ENCODE results near the gene PPIP5K1.

Gene PPIP5K1

GRCh38 chr15:43517354-43518196, 72.4 kb downstream of the PPIP5K1 start, which contains the start of gene MAP1A:
TSS of gene MAP1A (plus strand) at chr15:43517608. CDS start at chr15:43521474, 3,866 bp downstream.
- H3K4me3 ChIP-seq (ENCODE audit: low read length): no peak within 1 kb of the TSS
- TF ChIP-seq, protein P1, sequence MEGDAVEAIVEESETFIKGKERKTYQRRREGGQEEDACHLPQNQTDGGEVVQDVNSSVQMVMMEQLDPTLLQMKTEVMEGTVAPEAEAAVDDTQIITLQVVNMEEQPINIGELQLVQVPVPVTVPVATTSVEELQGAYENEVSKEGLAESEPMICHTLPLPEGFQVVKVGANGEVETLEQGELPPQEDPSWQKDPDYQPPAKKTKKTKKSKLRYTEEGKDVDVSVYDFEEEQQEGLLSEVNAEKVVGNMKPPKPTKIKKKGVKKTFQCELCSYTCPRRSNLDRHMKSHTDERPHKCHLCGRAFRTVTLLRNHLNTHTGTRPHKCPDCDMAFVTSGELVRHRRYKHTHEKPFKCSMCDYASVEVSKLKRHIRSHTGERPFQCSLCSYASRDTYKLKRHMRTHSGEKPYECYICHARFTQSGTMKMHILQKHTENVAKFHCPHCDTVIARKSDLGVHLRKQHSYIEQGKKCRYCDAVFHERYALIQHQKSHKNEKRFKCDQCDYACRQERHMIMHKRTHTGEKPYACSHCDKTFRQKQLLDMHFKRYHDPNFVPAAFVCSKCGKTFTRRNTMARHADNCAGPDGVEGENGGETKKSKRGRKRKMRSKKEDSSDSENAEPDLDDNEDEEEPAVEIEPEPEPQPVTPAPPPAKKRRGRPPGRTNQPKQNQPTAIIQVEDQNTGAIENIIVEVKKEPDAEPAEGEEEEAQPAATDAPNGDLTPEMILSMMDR (IDR thresholded peaks at IDR 0.05; ENCODE audit: insufficient read depth, low read depth, low read length, missing control alignments): no peak
- no peak for DNase-seq (ENCODE audit: low read depth)

- TF ChIP-seq, protein P1 (IDR thresholded peaks at IDR 0.05; ENCODE audit: insufficient read depth, low read depth, low read length, missing control alignments): no peak
- H3K4me3 ChIP-seq (ENCODE audit: low read length): no peak overlapping the region
- DNase-seq (ENCODE audit: low read depth): no peak
Observed at GRCh38 chr15:43516801-43517353, 73.1 kb downstream of the PPIP5K1 start.

- no peak overlapping the region for H3K4me3 ChIP-seq (ENCODE audit: low read length)
- DNase-seq (ENCODE audit: low read depth): no peak
- TF ChIP-seq, protein P1 (IDR thresholded peaks at IDR 0.05; ENCODE audit: insufficient read depth, low read depth, low read length, missing control alignments): no peak
Observed at GRCh38 chr15:43516185-43516584, 73.8 kb downstream of the PPIP5K1 start.

GRCh38 chr15:43515741-43516140, 74.3 kb downstream of the PPIP5K1 start:
- DNase-seq (ENCODE audit: low read depth): no peak
- TF ChIP-seq, protein P1 (IDR thresholded peaks at IDR 0.05; ENCODE audit: insufficient read depth, low read depth, low read length, missing control alignments): no peak
- no peak overlapping the region for H3K4me3 ChIP-seq (ENCODE audit: low read length)

DNA sequence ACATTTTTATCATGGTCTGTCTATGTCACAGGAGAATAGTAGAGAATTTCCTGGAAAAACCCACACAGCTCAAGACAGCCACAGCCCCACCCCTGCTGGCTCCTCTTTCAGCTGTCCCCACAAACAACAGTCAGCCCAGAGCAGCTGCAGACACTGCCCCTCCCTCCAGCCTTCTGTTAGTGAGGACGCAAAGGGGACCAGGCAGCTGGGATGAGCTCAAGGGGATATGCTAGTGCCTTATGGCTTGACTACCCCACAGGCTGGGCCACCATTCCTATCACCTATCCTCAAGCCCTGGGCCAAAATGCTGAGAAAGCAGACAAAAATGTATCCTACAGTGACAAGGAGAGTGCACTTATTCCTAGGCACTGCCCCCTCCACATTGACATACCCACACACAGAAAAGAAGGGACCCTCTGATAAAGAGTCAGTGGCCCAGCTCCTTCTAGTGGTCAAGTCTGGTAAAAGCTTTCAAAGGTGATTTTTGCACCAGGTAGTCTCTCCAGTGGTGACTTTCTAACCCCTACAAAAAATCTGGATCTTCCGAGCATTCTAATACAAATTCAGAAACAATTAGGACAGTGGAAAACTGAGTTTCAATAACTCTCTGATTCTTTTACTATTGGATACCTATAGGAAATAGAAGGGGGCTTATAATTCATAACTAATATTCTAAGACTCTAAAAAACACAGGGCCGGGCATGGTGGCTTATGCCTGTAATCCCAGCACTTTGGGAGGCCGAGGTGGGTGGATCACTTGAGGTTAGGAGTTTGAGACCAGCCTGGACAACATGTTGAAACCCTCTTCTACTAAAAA, 75.6 kb downstream of the PPIP5K1 start:
- TF ChIP-seq, protein P1 (IDR thresholded peaks at IDR 0.05; ENCODE audit: insufficient read depth, low read depth, low read length, missing control alignments): peak; percentile 62
- H3K4me3 ChIP-seq (ENCODE audit: low read length): no peak overlapping the region
- DNase-seq (ENCODE audit: low read depth): no peak

- no peak for DNase-seq (ENCODE audit: low read depth)
- TF ChIP-seq, protein P1 (IDR thresholded peaks at IDR 0.05; ENCODE audit: insufficient read depth, low read depth, low read length, missing control alignments): no peak
- H3K4me3 ChIP-seq (ENCODE audit: low read length): no peak overlapping the region
Observed at GRCh38 chr15:43513550-43513949, 76.5 kb downstream of the PPIP5K1 start.
